ENCODE measurements around the gene ASCC3.
A peak's percentile ranks its signal among the peaks of the same experiment; 100 is the strongest.
"Not testable (repeated sequence)": the region's sequence is repeated elsewhere in the genome, so short reads cannot be mapped to it uniquely, and the experiment has no call there.

Gene ASCC3

DNA sequence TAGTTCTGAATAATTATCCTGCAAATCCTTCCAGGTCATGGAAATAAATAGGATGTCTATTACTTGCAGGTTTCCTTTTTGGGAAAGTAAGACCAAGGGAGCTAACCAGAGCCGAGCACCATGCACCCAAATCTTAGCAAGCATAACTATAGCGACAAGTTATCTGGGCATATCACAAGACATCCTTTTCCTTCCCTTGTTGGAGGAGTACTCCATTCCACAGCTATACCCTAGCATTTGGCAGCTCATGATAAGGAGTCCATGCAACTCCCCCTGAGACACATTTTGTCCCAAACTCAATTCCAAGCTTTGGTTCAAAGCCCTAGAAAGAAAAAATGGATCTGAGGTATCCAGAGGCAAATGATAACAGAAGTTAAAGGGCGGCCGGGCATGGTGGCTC is 16.5 kb upstream of the ASCC3 start:
- TF ChIP-seq, protein P1, sequence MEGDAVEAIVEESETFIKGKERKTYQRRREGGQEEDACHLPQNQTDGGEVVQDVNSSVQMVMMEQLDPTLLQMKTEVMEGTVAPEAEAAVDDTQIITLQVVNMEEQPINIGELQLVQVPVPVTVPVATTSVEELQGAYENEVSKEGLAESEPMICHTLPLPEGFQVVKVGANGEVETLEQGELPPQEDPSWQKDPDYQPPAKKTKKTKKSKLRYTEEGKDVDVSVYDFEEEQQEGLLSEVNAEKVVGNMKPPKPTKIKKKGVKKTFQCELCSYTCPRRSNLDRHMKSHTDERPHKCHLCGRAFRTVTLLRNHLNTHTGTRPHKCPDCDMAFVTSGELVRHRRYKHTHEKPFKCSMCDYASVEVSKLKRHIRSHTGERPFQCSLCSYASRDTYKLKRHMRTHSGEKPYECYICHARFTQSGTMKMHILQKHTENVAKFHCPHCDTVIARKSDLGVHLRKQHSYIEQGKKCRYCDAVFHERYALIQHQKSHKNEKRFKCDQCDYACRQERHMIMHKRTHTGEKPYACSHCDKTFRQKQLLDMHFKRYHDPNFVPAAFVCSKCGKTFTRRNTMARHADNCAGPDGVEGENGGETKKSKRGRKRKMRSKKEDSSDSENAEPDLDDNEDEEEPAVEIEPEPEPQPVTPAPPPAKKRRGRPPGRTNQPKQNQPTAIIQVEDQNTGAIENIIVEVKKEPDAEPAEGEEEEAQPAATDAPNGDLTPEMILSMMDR (conservative IDR thresholded peaks at IDR 0.05; ENCODE audit: low read depth, low read length), result no peak
- no peak for DNase-seq (ENCODE audit: low read depth)
- H3K4me3 ChIP-seq (ENCODE audit: low read depth, low read length), result no peak overlapping the region

DNA sequence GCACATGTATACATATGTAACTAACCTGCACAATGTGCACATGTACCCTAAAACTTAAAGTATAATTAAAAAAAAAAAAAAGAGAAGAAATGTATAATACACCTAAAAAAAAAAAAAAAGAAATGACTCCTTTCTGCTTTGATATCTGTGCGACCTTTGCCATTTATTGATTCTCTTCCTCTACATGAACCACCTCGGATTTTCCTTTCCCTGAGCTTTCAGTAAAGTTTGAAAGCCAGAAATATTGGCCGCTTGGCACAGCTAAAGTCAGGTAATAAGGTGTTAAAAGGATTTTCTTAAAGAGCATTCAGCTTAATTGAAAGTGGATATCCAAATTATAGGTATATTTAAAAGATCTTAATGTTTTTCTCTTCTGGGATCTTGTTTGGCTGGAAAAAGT is 12.6 kb upstream of the ASCC3 start:
- no peak overlapping the region for H3K4me3 ChIP-seq (ENCODE audit: low read depth, low read length)
- TF ChIP-seq, protein P1 (conservative IDR thresholded peaks at IDR 0.05; ENCODE audit: low read depth, low read length), result no peak

DNA sequence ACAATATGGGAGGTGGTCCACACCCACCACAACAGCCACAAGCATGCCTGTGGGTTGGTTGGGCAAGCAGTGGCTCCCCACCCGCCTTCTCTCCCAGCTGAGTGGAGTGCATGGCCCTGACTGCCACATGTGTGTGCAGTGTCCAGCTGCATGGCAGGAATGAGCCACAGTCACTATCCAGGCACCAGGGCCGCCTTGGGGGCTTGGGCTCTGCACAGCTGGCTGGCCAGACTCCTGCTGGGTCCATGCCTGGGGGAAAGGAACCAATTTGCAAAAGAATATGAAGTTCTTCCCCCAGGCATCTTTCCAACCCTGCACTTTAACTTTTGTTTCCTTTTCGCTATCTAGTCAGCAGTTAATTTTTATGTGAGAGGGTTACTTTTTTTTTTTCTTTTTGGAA is 11.6 kb upstream of the ASCC3 start:
- TF ChIP-seq, protein P1 (conservative IDR thresholded peaks at IDR 0.05; ENCODE audit: low read depth, low read length), result no peak
- DNase-seq (ENCODE audit: low read depth), result no peak
- no peak overlapping the region for H3K4me3 ChIP-seq (ENCODE audit: low read depth, low read length)

More for the DNA sequence above, 12.6 kb upstream of the ASCC3 start:
- no peak for DNase-seq (ENCODE audit: low read depth)

DNA sequence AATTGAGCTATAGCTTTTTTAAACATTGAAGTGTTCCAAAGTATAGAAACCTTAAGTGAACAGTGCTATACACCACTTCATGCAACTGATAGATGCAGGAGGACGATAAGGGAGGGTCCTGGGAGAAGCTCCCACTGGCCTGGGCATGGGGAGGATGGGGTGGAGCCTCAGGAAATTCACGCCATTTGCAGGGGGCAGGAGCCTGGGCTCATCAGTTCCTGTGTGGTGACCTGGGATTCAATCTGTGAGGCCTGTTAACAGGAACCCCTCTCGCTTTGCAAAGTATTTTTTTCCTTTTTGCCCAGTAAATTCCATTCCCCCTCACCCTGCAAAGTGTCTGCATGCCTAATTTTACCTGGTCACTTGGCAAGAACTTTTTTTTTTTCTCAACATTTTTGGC is 11.0 kb upstream of the ASCC3 start:
- TF ChIP-seq, protein P1 (conservative IDR thresholded peaks at IDR 0.05; ENCODE audit: low read depth, low read length), result no peak
- H3K4me3 ChIP-seq (ENCODE audit: low read depth, low read length), result no peak overlapping the region
- no peak for DNase-seq (ENCODE audit: low read depth)

DNA sequence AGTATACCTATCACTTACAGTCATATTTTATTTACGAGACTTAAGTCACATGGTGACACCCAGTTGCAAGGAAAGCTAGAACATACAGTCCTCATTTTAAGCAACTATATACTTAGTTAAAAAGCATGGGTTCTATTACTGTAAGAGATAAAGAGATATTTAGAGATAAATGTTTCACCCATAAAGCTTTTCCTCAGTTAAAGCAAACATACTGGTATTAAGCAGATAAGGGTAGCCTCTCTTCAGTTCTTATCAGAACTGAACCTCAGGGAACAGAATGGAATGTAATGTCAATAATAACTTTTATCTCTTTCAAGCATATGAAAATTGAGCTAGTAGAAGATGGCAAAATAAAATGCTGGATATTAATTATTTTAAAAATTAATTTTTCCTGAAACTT is 9.9 kb upstream of the ASCC3 start:
- TF ChIP-seq, protein P1 (conservative IDR thresholded peaks at IDR 0.05; ENCODE audit: low read depth, low read length), result no peak
- H3K4me3 ChIP-seq (ENCODE audit: low read depth, low read length), result no peak overlapping the region
- no peak for DNase-seq (ENCODE audit: low read depth)

DNA sequence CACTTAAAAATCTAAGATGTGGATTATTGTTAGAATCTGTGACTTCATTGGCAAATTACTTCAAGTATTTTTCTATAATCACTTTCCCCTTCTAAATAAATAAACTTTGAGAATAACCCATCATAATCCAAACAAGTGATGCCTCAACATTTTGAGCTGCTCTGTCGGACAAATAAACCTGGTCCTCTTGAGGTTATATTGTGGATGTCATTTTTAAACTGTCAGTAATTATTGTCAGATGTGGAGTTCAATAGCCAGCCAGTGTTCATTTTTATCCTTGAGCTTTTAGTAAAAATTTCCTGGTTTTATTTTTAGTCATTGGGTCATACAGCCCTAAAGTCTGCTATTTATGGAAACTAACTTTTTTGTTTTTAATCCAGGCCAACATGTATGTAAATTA is 9.5 kb upstream of the ASCC3 start:
- not testable (repeated sequence) for DNase-seq (ENCODE audit: low read depth); H3K4me3 ChIP-seq (ENCODE audit: low read depth, low read length)

DNA sequence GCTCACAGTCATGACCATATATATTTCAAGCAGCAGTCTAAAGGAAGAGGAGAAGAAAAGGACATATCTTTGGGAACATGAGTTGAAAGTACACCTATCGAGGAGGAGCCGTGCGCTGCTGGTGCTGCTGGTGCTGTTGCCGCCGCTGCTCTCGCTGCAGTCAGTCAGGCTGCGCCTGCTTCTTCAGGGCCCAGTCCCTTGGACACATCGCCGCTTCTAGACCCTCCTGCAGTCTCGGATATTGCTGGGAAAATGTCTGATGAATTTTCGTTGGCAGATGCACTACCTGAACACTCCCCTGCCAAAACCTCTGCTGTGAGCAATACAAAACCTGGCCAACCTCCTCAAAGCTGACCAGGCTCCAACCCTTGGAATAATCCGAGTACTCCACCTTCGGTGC is 8.2 kb upstream of the ASCC3 start:
- no peak overlapping the region for H3K4me3 ChIP-seq (ENCODE audit: low read depth, low read length)
- DNase-seq (ENCODE audit: low read depth), result no peak
- TF ChIP-seq, protein P1 (conservative IDR thresholded peaks at IDR 0.05; ENCODE audit: low read depth, low read length), result no peak

DNA sequence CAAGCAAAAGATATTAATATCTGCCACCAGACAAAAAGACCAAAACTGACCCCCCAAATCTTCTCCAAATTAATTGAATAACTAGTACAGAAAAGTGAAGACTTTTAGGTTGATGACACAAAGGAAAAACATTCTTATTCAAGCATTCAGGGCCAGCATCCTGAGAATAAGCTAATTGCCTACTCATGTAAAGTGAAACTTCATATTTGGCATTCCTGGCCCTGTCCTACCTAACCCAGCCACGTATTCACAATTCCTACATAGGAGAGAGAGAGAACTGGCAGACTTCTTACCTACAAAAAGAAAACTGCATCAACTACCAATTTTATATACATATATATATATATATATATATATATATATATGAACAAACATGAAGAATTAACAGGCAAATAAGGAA is 4.9 kb upstream of the ASCC3 start:
- H3K4me3 ChIP-seq (ENCODE audit: low read depth, low read length), result no peak overlapping the region
- DNase-seq (ENCODE audit: low read depth), result peak; percentile 74
- TF ChIP-seq, protein P1 (conservative IDR thresholded peaks at IDR 0.05; ENCODE audit: low read depth, low read length), result no peak
